Heart left ventricle (tissue), 13 donors: Measurements from ENCODE around the gene NPS.

ENCODE experiments used
- POLR2A ChIP-seq, 2 donors: fragments of 450-650 bp; IDR thresholded peaks; one replicate each; pipeline ENCODE4 v1.6.1; 2017; ENCODE audit warnings: antibody characterized with exemption in 2 of 2, mild to moderate bottlenecking in 2 of 2, moderate library complexity in 2 of 2
- TF ChIP-seq, protein P1 (sequence below), 12 donors: fragments of 200-600 bp; sonication (generic) in 4 of 12; IDR thresholded peaks; one replicate each; pipeline versions ENCODE4 v1.5.0 to v1.8.0; 2018 to 2022; ENCODE audit warnings: antibody characterized with exemption in 12 of 12, mild to moderate bottlenecking in 5 of 12
- donor health status: ischemic (EF 13 %, LVEDD 7.1; RV severe dilation, severe dysfunction).
- donor health status: DM: no; HTN: yes; CAD: no.
- donor health status: DM: no; HTN: no; CAD: no.
- donor health status: ischemic (EF 25% LVEDD 6.9; RV normal size, moderate dysfunction).
- donor health status: ischemic (EF 25% LVEDD 5.7; RV mildly dilated, moderate dysfunction).
- donor health status: ischemic (EF 35%, LVEDD 5.7; RV mildly dilated, moderate dysfunction).
- donor health status: nonischemic (EF 11% LVEDD 7.7; RV severe dilation, severe dysfunction).
- donor health status: DM: yes; HTN: yes; CAD: no.
- donor health status: PGD.
- donor health status: ischemic (EF 29% LVEDD 5.4; RV normal size, mild dysfunction).
- donor health status: nonischemic (EF 23%, LVEDD 6.1; RV moderate dilation, normal function).

GRCh38 chr10:127536972-127537760 is 11.9 kb upstream of the NPS start:
- TF ChIP-seq, protein P1, sequence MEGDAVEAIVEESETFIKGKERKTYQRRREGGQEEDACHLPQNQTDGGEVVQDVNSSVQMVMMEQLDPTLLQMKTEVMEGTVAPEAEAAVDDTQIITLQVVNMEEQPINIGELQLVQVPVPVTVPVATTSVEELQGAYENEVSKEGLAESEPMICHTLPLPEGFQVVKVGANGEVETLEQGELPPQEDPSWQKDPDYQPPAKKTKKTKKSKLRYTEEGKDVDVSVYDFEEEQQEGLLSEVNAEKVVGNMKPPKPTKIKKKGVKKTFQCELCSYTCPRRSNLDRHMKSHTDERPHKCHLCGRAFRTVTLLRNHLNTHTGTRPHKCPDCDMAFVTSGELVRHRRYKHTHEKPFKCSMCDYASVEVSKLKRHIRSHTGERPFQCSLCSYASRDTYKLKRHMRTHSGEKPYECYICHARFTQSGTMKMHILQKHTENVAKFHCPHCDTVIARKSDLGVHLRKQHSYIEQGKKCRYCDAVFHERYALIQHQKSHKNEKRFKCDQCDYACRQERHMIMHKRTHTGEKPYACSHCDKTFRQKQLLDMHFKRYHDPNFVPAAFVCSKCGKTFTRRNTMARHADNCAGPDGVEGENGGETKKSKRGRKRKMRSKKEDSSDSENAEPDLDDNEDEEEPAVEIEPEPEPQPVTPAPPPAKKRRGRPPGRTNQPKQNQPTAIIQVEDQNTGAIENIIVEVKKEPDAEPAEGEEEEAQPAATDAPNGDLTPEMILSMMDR (IDR thresholded peaks at IDR 0.05) = no peak
- no peak for TF ChIP-seq POLR2A (IDR thresholded peaks at IDR 0.05)
